PFSK-1 (cell line): ENCODE data around the gene HOXA9.

ENCODE experiments used
- FOXP2 ChIP-seq: optimal IDR thresholded peaks from 2 replicates; pipeline ENCODE3; 2011; ENCODE audit warnings: borderline replicate concordance, control low read depth, inconsistent platforms; ENCODE audit not compliant: insufficient read depth; ENCODE audit errors: extremely low read length, extremely low read depth
- POLR2AphosphoS5 ChIP-seq: IDR thresholded peaks from 2 replicates; pipeline ENCODE4 v1.6.1; 2012; ENCODE audit warnings: low read depth, mild to moderate bottlenecking, control low read depth, low read length, moderate library complexity
- SIN3A ChIP-seq: IDR thresholded peaks from 2 replicates; pipeline ENCODE4 v1.6.1; 2012; ENCODE audit warnings: mild to moderate bottlenecking, low read length, moderate library complexity, borderline replicate concordance; ENCODE audit not compliant: insufficient read depth
- TAF1 ChIP-seq: IDR thresholded peaks from 2 replicates; pipeline ENCODE4 v1.6.1; 2012; ENCODE audit warnings: low read length, control low read depth, borderline replicate concordance; ENCODE audit not compliant: insufficient read depth
- TF ChIP-seq, protein P1 (sequence below), 2 experiments: IDR thresholded peaks; 2 replicates each; pipeline versions ENCODE4 v1.6.1 to v1.8.0; 2011 to 2012; ENCODE audit warnings: low read depth in 2 of 2, low read length in 2 of 2, control low read depth in 1 of 2, inconsistent platforms in 1 of 2, mild to moderate bottlenecking in 1 of 2, moderate library complexity in 1 of 2; ENCODE audit not compliant: insufficient read depth in 1 of 2

The HOXA9 gene

GRCh38 chr7:27173956-27174873, 8.9 kb upstream of the HOXA9 start, which contains the start of gene HOXA10:
HOXA10 (minus strand) TSS chr7:27174320; CDS start chr7:27174306, 14 bp downstream.
- TF ChIP-seq TAF1, result no peak

- TF ChIP-seq, protein P1, sequence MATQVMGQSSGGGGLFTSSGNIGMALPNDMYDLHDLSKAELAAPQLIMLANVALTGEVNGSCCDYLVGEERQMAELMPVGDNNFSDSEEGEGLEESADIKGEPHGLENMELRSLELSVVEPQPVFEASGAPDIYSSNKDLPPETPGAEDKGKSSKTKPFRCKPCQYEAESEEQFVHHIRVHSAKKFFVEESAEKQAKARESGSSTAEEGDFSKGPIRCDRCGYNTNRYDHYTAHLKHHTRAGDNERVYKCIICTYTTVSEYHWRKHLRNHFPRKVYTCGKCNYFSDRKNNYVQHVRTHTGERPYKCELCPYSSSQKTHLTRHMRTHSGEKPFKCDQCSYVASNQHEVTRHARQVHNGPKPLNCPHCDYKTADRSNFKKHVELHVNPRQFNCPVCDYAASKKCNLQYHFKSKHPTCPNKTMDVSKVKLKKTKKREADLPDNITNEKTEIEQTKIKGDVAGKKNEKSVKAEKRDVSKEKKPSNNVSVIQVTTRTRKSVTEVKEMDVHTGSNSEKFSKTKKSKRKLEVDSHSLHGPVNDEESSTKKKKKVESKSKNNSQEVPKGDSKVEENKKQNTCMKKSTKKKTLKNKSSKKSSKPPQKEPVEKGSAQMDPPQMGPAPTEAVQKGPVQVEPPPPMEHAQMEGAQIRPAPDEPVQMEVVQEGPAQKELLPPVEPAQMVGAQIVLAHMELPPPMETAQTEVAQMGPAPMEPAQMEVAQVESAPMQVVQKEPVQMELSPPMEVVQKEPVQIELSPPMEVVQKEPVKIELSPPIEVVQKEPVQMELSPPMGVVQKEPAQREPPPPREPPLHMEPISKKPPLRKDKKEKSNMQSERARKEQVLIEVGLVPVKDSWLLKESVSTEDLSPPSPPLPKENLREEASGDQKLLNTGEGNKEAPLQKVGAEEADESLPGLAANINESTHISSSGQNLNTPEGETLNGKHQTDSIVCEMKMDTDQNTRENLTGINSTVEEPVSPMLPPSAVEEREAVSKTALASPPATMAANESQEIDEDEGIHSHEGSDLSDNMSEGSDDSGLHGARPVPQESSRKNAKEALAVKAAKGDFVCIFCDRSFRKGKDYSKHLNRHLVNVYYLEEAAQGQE (IDR thresholded peaks at IDR 0.05; ENCODE audit: insufficient read depth in 1 of 2, low read depth in 2 of 2, low read length in 2 of 2), result no peak
- TF ChIP-seq SIN3A (no peak), POLR2AphosphoS5 (no peak), FOXP2 (no peak), TAF1 (no peak)
Measured at GRCh38 chr7:27173511-27173955, 8.2 kb upstream of the HOXA9 start.

GRCh38 chr7:27172823-27173510, 7.6 kb upstream of the HOXA9 start:
- TF ChIP-seq TAF1, result no peak
- TF ChIP-seq POLR2AphosphoS5, result no peak
- no peak for TF ChIP-seq FOXP2
- TF ChIP-seq, protein P1 (IDR thresholded peaks at IDR 0.05; ENCODE audit: insufficient read depth in 1 of 2, low read depth in 2 of 2, low read length in 2 of 2), result no peak
- TF ChIP-seq SIN3A, result no peak

GRCh38 chr7:27172315-27172774, 7.0 kb upstream of the HOXA9 start:
- TF ChIP-seq, protein P1 (IDR thresholded peaks at IDR 0.05; ENCODE audit: insufficient read depth in 1 of 2, low read depth in 2 of 2, low read length in 2 of 2), result no peak
- TF ChIP-seq TAF1 (no peak), FOXP2 (no peak), POLR2AphosphoS5 (no peak), SIN3A (no peak)

DNA sequence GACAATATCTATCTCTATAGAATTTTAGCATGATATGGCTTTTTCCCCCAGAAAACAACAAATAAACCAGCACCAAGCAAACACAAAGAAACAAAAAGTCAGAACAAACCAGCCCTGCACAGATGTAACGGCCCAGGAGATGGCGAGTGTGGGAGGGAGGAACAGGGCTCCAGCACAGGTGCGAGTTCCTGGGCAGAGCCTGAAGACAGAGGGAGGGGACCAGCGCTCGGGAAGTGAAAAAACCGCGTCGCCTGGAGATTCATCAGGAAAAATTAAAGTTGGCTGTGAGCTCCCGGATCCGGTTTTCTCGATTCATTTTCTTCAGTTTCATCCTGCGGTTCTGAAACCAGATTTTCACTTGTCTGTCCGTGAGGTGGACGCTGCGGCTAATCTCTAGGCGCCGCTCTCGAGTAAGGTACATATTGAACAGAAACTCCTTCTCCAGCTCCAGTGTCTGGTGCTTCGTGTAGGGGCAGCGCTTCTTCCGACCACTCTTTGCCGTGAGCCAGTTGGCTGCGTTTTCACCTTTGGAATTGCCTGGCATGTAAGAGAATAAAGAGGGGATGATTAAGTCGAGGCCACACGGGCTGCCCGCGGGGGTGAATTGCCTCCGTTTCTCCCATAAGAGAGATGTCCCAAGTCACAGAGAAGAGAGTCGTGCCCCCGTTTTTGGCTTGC, 6.4 kb upstream of the HOXA9 start:
- TF ChIP-seq FOXP2 (no peak), SIN3A (no peak), TAF1 (no peak), POLR2AphosphoS5 (no peak)
- TF ChIP-seq, protein P1 (IDR thresholded peaks at IDR 0.05; ENCODE audit: insufficient read depth in 1 of 2, low read depth in 2 of 2, low read length in 2 of 2), result no peak
